Fibroblast of the aortic adventitia (primary cell): ENCODE results near the gene BCAS3. TPM values are rescaled to one million over a fixed set of nuclear protein-coding genes. Genes with fewer than 3 reads are reported as not detected.

Experiments used
- DNase-seq: peaks from one replicate; pipeline ENCODE4 v3.0.0-alpha.2; 2010; ENCODE audit warnings: low read depth
- H3K4me3 ChIP-seq: 2 replicates; pipeline ENCODE4 v1.5.1; 2011; ENCODE audit warnings: low read depth, mild to moderate bottlenecking, control low read depth, low read length, moderate library complexity
- CTCF ChIP-seq: IDR thresholded peaks from 2 replicates; pipeline ENCODE4 v1.5.1; 2011; ENCODE audit warnings: mild to moderate bottlenecking, low read length, control low read depth, inconsistent platforms; ENCODE audit not compliant: insufficient read depth
- total RNA-seq: library from RNA; depleted of rRNA; stranded (reverse); fragments of >200 nt; gene quantifications from 2 replicates; pipeline ENCODE4 v1.2.3, GENCODE V29; 2012; ENCODE audit warnings: low replicate concordance

The BCAS3 gene
- total RNA-seq, 1 donor, result 29.6 TPM

GRCh38 chr17:60717814-60718213 lies 40.2 kb downstream of the BCAS3 start:
- DNase-seq, result no peak
- H3K4me3 ChIP-seq, result no peak overlapping the region
- TF ChIP-seq CTCF, result no peak

GRCh38 chr17:60720763-60721531 lies 43.3 kb downstream of the BCAS3 start:
- peak; percentile 85 for DNase-seq
- peak; percentile 86 for TF ChIP-seq CTCF
- no peak overlapping the region for H3K4me3 ChIP-seq

GRCh38 chr17:60724647-60725046 lies 47.0 kb downstream of the BCAS3 start:
- no peak for DNase-seq
- no peak overlapping the region for H3K4me3 ChIP-seq
- no peak for TF ChIP-seq CTCF

- no peak for TF ChIP-seq CTCF
- H3K4me3 ChIP-seq, result no peak overlapping the region
- peak; percentile 3 for DNase-seq
Measured at GRCh38 chr17:60729854-60730253, 52.2 kb downstream of the BCAS3 start.

- TF ChIP-seq CTCF, result no peak
- no peak for DNase-seq
- H3K4me3 ChIP-seq, result no peak overlapping the region
Measured at GRCh38 chr17:60730273-60730672, 52.6 kb downstream of the BCAS3 start.

- TF ChIP-seq CTCF, result no peak
- no peak overlapping the region for H3K4me3 ChIP-seq
Measured at GRCh38 chr17:60738287-60738686, 60.6 kb downstream of the BCAS3 start.

GRCh38 chr17:60740584-60740983 lies 62.9 kb downstream of the BCAS3 start:
- no peak overlapping the region for H3K4me3 ChIP-seq
- DNase-seq, result no peak
- no peak for TF ChIP-seq CTCF

More at GRCh38 chr17:60738287-60738686, 60.6 kb downstream of the BCAS3 start:
- no peak for DNase-seq
